IMR-90 (cell line): Measurements from ENCODE around the gene TBC1D23. TPM values are rescaled to one million over a fixed set of nuclear protein-coding genes. Genes with fewer than 3 reads are reported as not detected.

Experiments
- ATAC-seq: fragments of 200-7000 bp; cut with Tn5 transposase; 2 replicates; pipeline ENCODE4 v1.9.1; 2020; ENCODE audit warnings: low read depth, mild to moderate bottlenecking, moderate library complexity
- BruUV-seq: library from RNA; stranded (reverse); fragments of 400-500 nt; replicated peaks from 2 replicates; lab custom pipeline; 2021; lab: Mats Ljungman, UMichigan
- CTCF ChIA-PET: fragments of 300-600 bp; formaldehyde crosslinking; extraction: SDS; loops from one replicate; lab custom pipeline; 2021; ENCODE audit warnings: antibody characterized with exemption; lab: Yijun Ruan, JAX
- POLR2A ChIA-PET: fragments of 300-600 bp; sonication (Branson Sonifier 250); formaldehyde crosslinking; loops from one replicate; lab custom pipeline; 2022; ENCODE audit warnings: antibody characterized with exemption; ENCODE audit not compliant: unreplicated experiment; lab: Charles Lee
- DNase-seq: peaks from one replicate; pipeline ENCODE4 v3.0.0; 2013
- H2AFZ ChIP-seq: replicated peaks from 2 replicates; pipeline ENCODE3; 2013; ENCODE audit warnings: low read length, mild to moderate bottlenecking; ENCODE audit not compliant: poor library complexity
- H2AK5ac ChIP-seq: 2 replicates; pipeline ENCODE4 v1.6.1; 2013; ENCODE audit warnings: low read depth, low read length, inconsistent platforms
- H2AK9ac ChIP-seq: replicated peaks from 2 replicates; pipeline ENCODE3; 2013; ENCODE audit warnings: mild to moderate bottlenecking, low read depth, low read length, moderate library complexity; ENCODE audit not compliant: poor library complexity
- H2BK120ac ChIP-seq: 2 replicates; pipeline ENCODE4 v1.6.1; 2013; ENCODE audit warnings: low read depth, low read length, inconsistent platforms
- H2BK15ac ChIP-seq: 3 replicates; pipeline ENCODE4 v1.6.1; 2013; ENCODE audit warnings: low read depth, low read length, inconsistent platforms
- H2BK20ac ChIP-seq: 2 replicates; pipeline ENCODE4 v1.6.1; 2013; ENCODE audit warnings: low read depth, mild to moderate bottlenecking, inconsistent platforms, low read length, moderate library complexity
- H2BK5ac ChIP-seq: 2 replicates; pipeline ENCODE4 v1.6.1; 2013; ENCODE audit warnings: mild to moderate bottlenecking, low read depth, low read length, inconsistent platforms; ENCODE audit not compliant: poor library complexity, severe bottlenecking
- H3K14ac ChIP-seq: replicated peaks from 2 replicates; pipeline ENCODE4 v1.6.1; 2013; ENCODE audit warnings: low read depth, low read length, inconsistent platforms
- H3K18ac ChIP-seq: 2 replicates; pipeline ENCODE4 v1.6.1; 2013; ENCODE audit warnings: low read depth, low read length, control low read depth
- H3K23ac ChIP-seq: 2 replicates; pipeline ENCODE4 v1.6.1; 2013; ENCODE audit warnings: low read depth, low read length, inconsistent platforms
- H3K27ac ChIP-seq: 2 replicates; pipeline ENCODE4 v1.5.1; 2013; ENCODE audit warnings: mild to moderate bottlenecking, control low read depth, low read length; ENCODE audit not compliant: insufficient read depth
- H3K27me3 ChIP-seq: 2 replicates; pipeline ENCODE4 v1.6.1; 2013; ENCODE audit warnings: low read length; ENCODE audit not compliant: control insufficient read depth, insufficient read depth
- H3K36me3 ChIP-seq: 2 replicates; pipeline ENCODE4 v1.6.1; 2013; ENCODE audit warnings: low read length, mixed read lengths; ENCODE audit not compliant: control insufficient read depth, insufficient read depth
- H3K4ac ChIP-seq: 2 replicates; pipeline ENCODE4 v1.6.1; 2013; ENCODE audit warnings: low read depth, low read length, inconsistent platforms
- H3K4me1 ChIP-seq: 2 replicates; pipeline ENCODE4 v1.6.1; 2013; ENCODE audit warnings: low read length, mixed read lengths; ENCODE audit not compliant: control insufficient read depth, insufficient read depth
- H3K4me2 ChIP-seq: 2 replicates; pipeline ENCODE4 v1.6.1; 2013; ENCODE audit warnings: low read depth, mild to moderate bottlenecking, control low read depth, low read length, moderate library complexity
- H3K4me3 ChIP-seq: 2 replicates; pipeline ENCODE4 v1.5.1; 2013; ENCODE audit warnings: low read depth, mild to moderate bottlenecking, control low read depth, low read length, moderate library complexity; ENCODE audit not compliant: insufficient read depth
- H3K56ac ChIP-seq: 2 replicates; pipeline ENCODE4 v1.6.1; 2013; ENCODE audit warnings: low read length, inconsistent platforms; ENCODE audit not compliant: insufficient read depth; ENCODE audit errors: extremely low read depth
- H3K79me1 ChIP-seq, 2 experiments: 2 replicates each; pipeline ENCODE4 v1.6.1; 2013; ENCODE audit warnings: low read length in 2 of 2, inconsistent platforms in 1 of 2, low read depth in 1 of 2
- H3K9ac ChIP-seq: 2 replicates; pipeline ENCODE4 v1.6.1; 2013; ENCODE audit warnings: low read depth, low read length, control low read depth
- H3K9me1 ChIP-seq: 2 replicates; pipeline ENCODE4 v1.6.1; 2013; ENCODE audit warnings: low read length, inconsistent platforms; ENCODE audit not compliant: insufficient read depth
- H3K9me3 ChIP-seq: 2 replicates; pipeline ENCODE4 v1.6.1; 2013; ENCODE audit warnings: low read length; ENCODE audit not compliant: control insufficient read depth, insufficient read depth
- H4K20me1 ChIP-seq: 2 replicates; pipeline ENCODE4 v1.6.1; 2013; ENCODE audit warnings: low read length, inconsistent platforms; ENCODE audit not compliant: insufficient read depth
- H4K5ac ChIP-seq: 2 replicates; pipeline ENCODE4 v1.6.1; 2013; ENCODE audit warnings: mild to moderate bottlenecking, low read depth, low read length, control low read depth
- H4K8ac ChIP-seq, 2 experiments: 2 replicates each; pipeline ENCODE4 v1.6.1; 2013; ENCODE audit warnings: low read depth in 2 of 2, low read length in 2 of 2, control low read depth in 1 of 2, inconsistent platforms in 1 of 2
- H4K91ac ChIP-seq: 2 replicates; pipeline ENCODE4 v1.6.1; 2013; ENCODE audit warnings: low read depth, low read length, inconsistent platforms; ENCODE audit not compliant: insufficient read depth
- BHLHE40 ChIP-seq: fragments of 150-350 bp; IDR thresholded peaks from 2 replicates; pipeline ENCODE4 v1.6.1; 2016; ENCODE audit warnings: mild to moderate bottlenecking, low read depth, low read length
- MAFK ChIP-seq: IDR thresholded peaks from 2 replicates; pipeline ENCODE4 v1.6.1; 2012; ENCODE audit warnings: low read depth, low read length, improper control_type of control experiment
- MAZ ChIP-seq: IDR thresholded peaks from 2 replicates; pipeline ENCODE4 v1.6.1; 2012; ENCODE audit warnings: low read depth, mild to moderate bottlenecking, low read length, improper control_type of control experiment, moderate library complexity, borderline replicate concordance
- MXI1 ChIP-seq: IDR thresholded peaks from 2 replicates; pipeline ENCODE4 v1.6.1; 2012; ENCODE audit warnings: low read depth, mild to moderate bottlenecking, low read length, moderate library complexity, borderline replicate concordance
- NFE2L2 ChIP-seq: fragments of 150-350 bp; IDR thresholded peaks from 2 replicates; pipeline ENCODE4 v1.6.1; 2016; ENCODE audit warnings: low read depth, mild to moderate bottlenecking, low read length
- RFX5 ChIP-seq: IDR thresholded peaks from 2 replicates; pipeline ENCODE4 v1.8.0; 2012; ENCODE audit warnings: low read depth, mild to moderate bottlenecking, low read length, moderate library complexity
- SMC3 ChIP-seq: fragments of 150-350 bp; IDR thresholded peaks from 2 replicates; pipeline ENCODE4 v1.6.1; 2016; ENCODE audit warnings: low read depth, mild to moderate bottlenecking, antibody characterized with exemption, low read length, moderate library complexity
- WGBS, 2 experiments: methylation state at CpG; one replicate each; pipeline versions ENCODE4 v1.1.5 to v1.1.7; 2013; ENCODE audit warnings: missing lambda C conversion rate in 2 of 2; ENCODE audit not compliant: insufficient read length in 1 of 2; ENCODE audit errors: extremely low coverage in 2 of 2; 5-methylcytosine and 5-hydroxymethylcytosine counted together
- dilution Hi-C: fragments of 300-500 bp; cut with HindIII; formaldehyde crosslinking; loops from one replicate; pipeline ENCODE4 v1.14.3; 2018; ENCODE audit warnings: low sequenced_read_pairs; ENCODE audit not compliant: unreplicated experiment
- in situ Hi-C: fragments of 300-500 bp; cut with MboI; formaldehyde crosslinking; loops from 3 replicates; pipeline ENCODE4 v1.14.3; 2019; ENCODE audit warnings: low sequenced_read_pairs, inconsistent platforms, mixed read lengths
- intact Hi-C: fragments of 100-400 bp; cut with micrococcal nuclease; formaldehyde crosslinking; loops from 2 replicates; pipeline ENCODE4 v1.10.0; 2022
- polyA plus RNA-seq, 3 experiments: library from polyadenylated mRNA; depleted of rRNA; stranded (reverse); fragments of >200 nt; gene quantifications; 2 replicates each; pipeline ENCODE4 v1.2.3, GENCODE V29; 2012; ENCODE audit warnings: low replicate concordance in 1 of 3
- total RNA-seq: library from RNA; depleted of rRNA; stranded (reverse); fragments of >200 nt; gene quantifications from 2 replicates; pipeline ENCODE4 v1.2.3, GENCODE V29; 2012
- TF ChIP-seq, protein P1 (sequence below): fragments of 150-350 bp; IDR thresholded peaks from 2 replicates; pipeline ENCODE4 v1.6.1; 2016; ENCODE audit warnings: low read depth, mild to moderate bottlenecking, low read length, moderate library complexity, borderline replicate concordance
- TF ChIP-seq, protein P2 (sequence below): fragments of 150-350 bp; IDR thresholded peaks from 2 replicates; pipeline ENCODE4 v1.6.1; 2017; ENCODE audit warnings: mild to moderate bottlenecking, antibody characterized with exemption, low read length, low read depth
- TF ChIP-seq, protein P3 (sequence below): conservative IDR thresholded peaks from 2 replicates; pipeline ENCODE4 v1.5.1; 2012; ENCODE audit warnings: mild to moderate bottlenecking, low read depth, low read length, improper control_type of control experiment

TBC1D23 gene
- total and polyA plus RNA-seq, 2 of the 4 experiments (the other 2 are of a cell fraction), result 21.2 to 67.0 TPM

DNA sequence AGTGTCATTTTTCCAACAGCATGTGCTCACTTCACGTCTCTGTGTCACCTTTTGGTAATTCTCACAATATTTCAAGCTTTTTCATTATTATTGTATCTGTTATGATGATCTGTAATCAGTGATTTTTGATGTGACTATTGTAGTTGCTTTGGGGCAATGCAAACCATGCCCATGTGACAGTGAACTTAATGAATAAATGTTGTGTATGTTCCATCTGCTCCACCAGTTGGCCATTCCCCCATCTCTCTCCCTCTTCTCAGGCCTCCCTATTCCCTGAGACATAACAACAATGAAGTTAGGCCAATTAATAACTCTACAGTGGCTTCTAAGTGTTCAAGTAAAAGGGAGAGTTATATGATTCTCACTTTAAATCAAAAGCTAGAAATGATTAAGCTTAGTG is 32.5 kb upstream of the TBC1D23 start:
- peaks cover 5% of the 10 kb centered on the region for H3K9me3 ChIP-seq
- no CpG with 5 or more reads among the region's 1 CpG for WGBS, 2 experiments
- H4K5ac ChIP-seq, result no peak overlapping the region
- H2AK9ac ChIP-seq, result no peak overlapping the region
- peak overlapping the region; percentile 46 for H2BK120ac ChIP-seq
- no peak overlapping the region for H2BK20ac ChIP-seq
- H2BK15ac ChIP-seq, result no peak overlapping the region; the same call in 2 of the 3 replicates
- DNase-seq (no peak), ATAC-seq (no peak)
- no peak overlapping the region for H2AFZ ChIP-seq
- no peak overlapping the region for H3K4me3 ChIP-seq
- H3K79me1 ChIP-seq, result no peaks in the 10 kb centered on the region
- H3K56ac ChIP-seq, result no peak overlapping the region
- no peaks in the 10 kb centered on the region for H3K9me1 ChIP-seq
- no peaks in the 10 kb centered on the region for H3K27me3 ChIP-seq
- no TSS peak for BruUV-seq
- in situ Hi-C loops, result no loop called here
- dilution Hi-C loops, result no loop called here
- H3K4me2 ChIP-seq, result no peak overlapping the region
- no peak overlapping the region for H4K8ac ChIP-seq
- no peak overlapping the region for H3K27ac ChIP-seq
- no peak overlapping the region for H2AK5ac ChIP-seq
- peaks cover 11% of the 10 kb centered on the region; the same call in 1 of the 2 replicates for H3K4me1 ChIP-seq
- no peak overlapping the region for H3K14ac ChIP-seq
- ChIA-PET CTCF (no interaction called here), POLR2A (no interaction called here)
- no peaks in the 10 kb centered on the region for H4K20me1 ChIP-seq
- no peaks in the 10 kb centered on the region for H3K36me3 ChIP-seq
- H4K91ac ChIP-seq, result no peak overlapping the region
- no peak for TF ChIP-seq SMC3
- TF ChIP-seq, protein P1, sequence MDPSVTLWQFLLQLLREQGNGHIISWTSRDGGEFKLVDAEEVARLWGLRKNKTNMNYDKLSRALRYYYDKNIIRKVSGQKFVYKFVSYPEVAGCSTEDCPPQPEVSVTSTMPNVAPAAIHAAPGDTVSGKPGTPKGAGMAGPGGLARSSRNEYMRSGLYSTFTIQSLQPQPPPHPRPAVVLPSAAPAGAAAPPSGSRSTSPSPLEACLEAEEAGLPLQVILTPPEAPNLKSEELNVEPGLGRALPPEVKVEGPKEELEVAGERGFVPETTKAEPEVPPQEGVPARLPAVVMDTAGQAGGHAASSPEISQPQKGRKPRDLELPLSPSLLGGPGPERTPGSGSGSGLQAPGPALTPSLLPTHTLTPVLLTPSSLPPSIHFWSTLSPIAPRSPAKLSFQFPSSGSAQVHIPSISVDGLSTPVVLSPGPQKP, result no peak
- TF ChIP-seq MAZ, result no peak
- TF ChIP-seq, protein P2, sequence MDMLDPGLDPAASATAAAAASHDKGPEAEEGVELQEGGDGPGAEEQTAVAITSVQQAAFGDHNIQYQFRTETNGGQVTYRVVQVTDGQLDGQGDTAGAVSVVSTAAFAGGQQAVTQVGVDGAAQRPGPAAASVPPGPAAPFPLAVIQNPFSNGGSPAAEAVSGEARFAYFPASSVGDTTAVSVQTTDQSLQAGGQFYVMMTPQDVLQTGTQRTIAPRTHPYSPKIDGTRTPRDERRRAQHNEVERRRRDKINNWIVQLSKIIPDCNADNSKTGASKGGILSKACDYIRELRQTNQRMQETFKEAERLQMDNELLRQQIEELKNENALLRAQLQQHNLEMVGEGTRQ, result no peak
- no peak for TF ChIP-seq NFE2L2
- TF ChIP-seq MXI1, result no peak
- no peak for TF ChIP-seq BHLHE40
- no peak for TF ChIP-seq RFX5
- TF ChIP-seq MAFK, result no peak
- TF ChIP-seq, protein P3, sequence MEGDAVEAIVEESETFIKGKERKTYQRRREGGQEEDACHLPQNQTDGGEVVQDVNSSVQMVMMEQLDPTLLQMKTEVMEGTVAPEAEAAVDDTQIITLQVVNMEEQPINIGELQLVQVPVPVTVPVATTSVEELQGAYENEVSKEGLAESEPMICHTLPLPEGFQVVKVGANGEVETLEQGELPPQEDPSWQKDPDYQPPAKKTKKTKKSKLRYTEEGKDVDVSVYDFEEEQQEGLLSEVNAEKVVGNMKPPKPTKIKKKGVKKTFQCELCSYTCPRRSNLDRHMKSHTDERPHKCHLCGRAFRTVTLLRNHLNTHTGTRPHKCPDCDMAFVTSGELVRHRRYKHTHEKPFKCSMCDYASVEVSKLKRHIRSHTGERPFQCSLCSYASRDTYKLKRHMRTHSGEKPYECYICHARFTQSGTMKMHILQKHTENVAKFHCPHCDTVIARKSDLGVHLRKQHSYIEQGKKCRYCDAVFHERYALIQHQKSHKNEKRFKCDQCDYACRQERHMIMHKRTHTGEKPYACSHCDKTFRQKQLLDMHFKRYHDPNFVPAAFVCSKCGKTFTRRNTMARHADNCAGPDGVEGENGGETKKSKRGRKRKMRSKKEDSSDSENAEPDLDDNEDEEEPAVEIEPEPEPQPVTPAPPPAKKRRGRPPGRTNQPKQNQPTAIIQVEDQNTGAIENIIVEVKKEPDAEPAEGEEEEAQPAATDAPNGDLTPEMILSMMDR, result no peak
- no peak overlapping the region for H3K9ac ChIP-seq
- no peak overlapping the region for H2BK5ac ChIP-seq
- intact Hi-C loops, result no loop called here
- no peak overlapping the region for H3K23ac ChIP-seq
- no peak overlapping the region for H3K4ac ChIP-seq
- H3K18ac ChIP-seq, result no peak overlapping the region
